Left ventricle myocardium inferior (tissue), 1 donor: ENCODE results near the gene KIAA2012. TPM values are rescaled to one million over a fixed set of nuclear protein-coding genes. Genes with fewer than 3 reads are reported as not detected.

ENCODE experiments used
- DNase-seq: peaks from one replicate; pipeline ENCODE4 v3.0.0-alpha.2; 2020
- H3K27ac ChIP-seq: fragments of 200-600 bp; replicated peaks from 2 replicates; pipeline ENCODE4 v1.8.0; 2021
- H3K27me3 ChIP-seq: fragments of 200-600 bp; 2 replicates; pipeline ENCODE4 v1.8.0; 2021; ENCODE audit warnings: low read depth
- H3K36me3 ChIP-seq: fragments of 200-600 bp; 2 replicates; pipeline ENCODE4 v1.8.0; 2021
- H3K4me1 ChIP-seq: fragments of 200-600 bp; 2 replicates; pipeline ENCODE4 v1.8.0; 2021
- H3K4me3 ChIP-seq: fragments of 200-600 bp; 2 replicates; pipeline ENCODE4 v1.8.0; 2021; ENCODE audit warnings: mild to moderate bottlenecking, moderate library complexity
- H3K9me3 ChIP-seq: fragments of 200-600 bp; replicated peaks from 2 replicates; pipeline ENCODE4 v1.8.0; 2021
- intact Hi-C: fragments of 100-400 bp; cut with micrococcal nuclease; formaldehyde crosslinking; loops from one replicate; pipeline ENCODE4 v1.11.0; 2022
- total RNA-seq: library from RNA; stranded (reverse); fragmentation: NEBNext Ultra II Directional; extraction: Animal tissue kit (Norgen Biotek cat#: 25700); gene quantifications from one replicate; pipeline ENCODE4 v1.2.1, GENCODE V29; 2021
- TF ChIP-seq, protein P1 (sequence below): fragments of 200-600 bp; IDR thresholded peaks from 2 replicates; pipeline ENCODE4 v1.8.0; 2021; ENCODE audit warnings: antibody characterized with exemption, mild to moderate bottlenecking, borderline replicate concordance
- donor health status: DM: no; HTN: yes; CAD: no; lungs with severe emphysema.

Gene KIAA2012
- total RNA-seq, 1 donor from 2014 or later = not detected

DNA sequence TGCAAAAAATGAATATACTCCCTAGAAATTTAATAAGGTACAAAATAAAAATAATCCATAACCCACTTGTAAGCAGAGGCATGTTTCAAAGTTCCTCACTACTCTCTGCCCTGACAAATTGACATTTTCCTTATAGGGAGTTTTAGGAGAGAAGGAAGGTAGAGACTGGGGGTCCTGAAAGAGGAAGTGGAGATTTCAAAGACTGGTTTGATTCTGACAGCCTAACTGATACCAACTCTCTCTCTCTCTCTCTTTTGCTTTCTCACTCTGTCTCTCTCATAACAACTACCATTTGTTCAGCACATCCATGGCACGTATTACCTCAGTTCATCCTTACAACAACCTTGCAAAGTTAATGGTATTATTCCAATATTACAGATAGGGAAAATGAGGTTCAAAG lies 20.8 kb upstream of the KIAA2012 start:
- DNase-seq = no peak
- TF ChIP-seq, protein P1, sequence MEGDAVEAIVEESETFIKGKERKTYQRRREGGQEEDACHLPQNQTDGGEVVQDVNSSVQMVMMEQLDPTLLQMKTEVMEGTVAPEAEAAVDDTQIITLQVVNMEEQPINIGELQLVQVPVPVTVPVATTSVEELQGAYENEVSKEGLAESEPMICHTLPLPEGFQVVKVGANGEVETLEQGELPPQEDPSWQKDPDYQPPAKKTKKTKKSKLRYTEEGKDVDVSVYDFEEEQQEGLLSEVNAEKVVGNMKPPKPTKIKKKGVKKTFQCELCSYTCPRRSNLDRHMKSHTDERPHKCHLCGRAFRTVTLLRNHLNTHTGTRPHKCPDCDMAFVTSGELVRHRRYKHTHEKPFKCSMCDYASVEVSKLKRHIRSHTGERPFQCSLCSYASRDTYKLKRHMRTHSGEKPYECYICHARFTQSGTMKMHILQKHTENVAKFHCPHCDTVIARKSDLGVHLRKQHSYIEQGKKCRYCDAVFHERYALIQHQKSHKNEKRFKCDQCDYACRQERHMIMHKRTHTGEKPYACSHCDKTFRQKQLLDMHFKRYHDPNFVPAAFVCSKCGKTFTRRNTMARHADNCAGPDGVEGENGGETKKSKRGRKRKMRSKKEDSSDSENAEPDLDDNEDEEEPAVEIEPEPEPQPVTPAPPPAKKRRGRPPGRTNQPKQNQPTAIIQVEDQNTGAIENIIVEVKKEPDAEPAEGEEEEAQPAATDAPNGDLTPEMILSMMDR = no peak
- intact Hi-C loops = loop anchor here (10.0 kb wide), 1 partner anchor 187 kb away; no protein-coding TSS in a partner anchor
- H3K27ac ChIP-seq = no peak overlapping the region
- no peaks in the 10 kb centered on the region for H3K9me3 ChIP-seq
- peaks cover 19% of the 10 kb centered on the region for H3K4me1 ChIP-seq
- H3K27me3 ChIP-seq = peaks cover 35% of the 10 kb centered on the region
- H3K4me3 ChIP-seq = no peak overlapping the region
- no peaks in the 10 kb centered on the region for H3K36me3 ChIP-seq

DNA sequence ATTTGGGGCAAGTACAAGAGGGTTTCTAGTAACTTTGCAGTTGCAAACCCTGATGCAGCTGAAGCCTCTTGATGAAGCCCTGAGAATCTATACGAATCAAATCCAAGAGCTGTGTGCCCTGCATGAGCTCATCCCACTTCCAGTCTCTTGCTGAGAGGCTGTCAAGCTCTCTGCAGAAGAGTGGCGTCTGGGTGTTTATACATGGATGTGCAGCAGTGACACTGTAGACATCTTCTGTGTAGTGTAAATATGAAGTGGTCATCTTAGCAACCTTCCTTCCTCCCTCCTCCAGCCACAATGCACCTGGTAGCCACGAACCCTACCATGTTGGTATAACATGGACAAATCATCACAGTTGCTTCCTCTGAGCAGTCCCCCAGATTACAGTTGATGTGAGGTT lies 18.4 kb upstream of the KIAA2012 start:
- no peak for DNase-seq
- H3K9me3 ChIP-seq = no peaks in the 10 kb centered on the region
- peaks cover 16% of the 10 kb centered on the region for H3K4me1 ChIP-seq
- no peak overlapping the region for H3K27ac ChIP-seq
- TF ChIP-seq, protein P1 = no peak
- H3K36me3 ChIP-seq = no peaks in the 10 kb centered on the region
- intact Hi-C loops = loop anchor here (10.0 kb wide), 1 partner anchor 190 kb away; no protein-coding TSS in a partner anchor
- peaks cover 39% of the 10 kb centered on the region for H3K27me3 ChIP-seq
- H3K4me3 ChIP-seq = no peak overlapping the region

DNA sequence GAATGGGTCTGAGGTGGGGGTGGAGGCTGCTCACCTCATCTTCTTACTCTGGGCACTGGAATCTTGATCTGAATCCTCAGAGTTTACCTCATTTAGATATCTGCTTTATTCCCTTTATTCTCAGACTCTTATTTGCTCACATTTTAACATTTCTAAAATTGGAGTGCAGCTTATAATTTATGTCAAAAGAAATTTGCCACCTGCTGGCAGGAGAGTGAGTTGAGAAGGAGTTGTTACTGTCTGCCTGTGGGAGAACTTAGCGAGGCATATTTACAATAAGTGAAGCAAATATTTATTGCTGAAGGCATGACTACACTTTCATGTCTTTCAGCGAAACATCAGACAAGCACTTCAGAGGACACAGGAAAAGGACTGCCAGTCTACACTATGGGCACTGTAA lies 16.4 kb upstream of the KIAA2012 start:
- intact Hi-C loops = loop anchor here (10.0 kb wide), 1 partner anchor 192 kb away; no protein-coding TSS in a partner anchor
- H3K4me3 ChIP-seq = no peak overlapping the region

DNA sequence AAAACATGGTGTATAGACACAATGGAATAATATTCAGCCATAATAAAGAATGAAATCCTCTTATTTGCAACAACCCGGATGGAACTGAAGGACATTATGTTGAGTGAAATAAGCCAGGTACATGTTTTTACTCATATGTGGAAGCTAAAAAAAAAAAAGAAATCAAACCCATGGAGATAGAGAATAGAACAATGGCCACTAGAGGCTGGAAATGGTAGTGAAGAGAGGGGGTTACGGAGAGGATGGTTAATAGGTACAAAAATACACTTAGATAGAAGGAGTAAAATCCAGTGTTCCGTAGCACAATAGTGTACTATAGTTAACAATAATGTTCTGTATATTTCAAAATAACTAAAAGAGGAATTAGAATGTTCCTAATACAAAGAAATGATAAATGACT lies 12.8 kb upstream of the KIAA2012 start:
- H3K4me1 ChIP-seq = peaks cover 14% of the 10 kb centered on the region
- H3K4me3 ChIP-seq = no peak overlapping the region
- DNase-seq = no peak
- intact Hi-C loops = no loop called here
- no peaks in the 10 kb centered on the region for H3K9me3 ChIP-seq
- no peak overlapping the region for H3K27ac ChIP-seq
- H3K27me3 ChIP-seq = peaks cover 24% of the 10 kb centered on the region
- TF ChIP-seq, protein P1 = peak; percentile 41
- H3K36me3 ChIP-seq = no peaks in the 10 kb centered on the region

More for the DNA sequence above, 16.4 kb upstream of the KIAA2012 start:
- TF ChIP-seq, protein P1 = peak; percentile 49
- Histone ChIP-seq H3K27me3 (peaks cover 39% of the 10 kb centered on the region), H3K27ac (no peak overlapping the region), H3K4me1 (peaks cover 6% of the 10 kb centered on the region), H3K36me3 (no peaks in the 10 kb centered on the region), H3K9me3 (no peaks in the 10 kb centered on the region)
- DNase-seq = no peak

DNA sequence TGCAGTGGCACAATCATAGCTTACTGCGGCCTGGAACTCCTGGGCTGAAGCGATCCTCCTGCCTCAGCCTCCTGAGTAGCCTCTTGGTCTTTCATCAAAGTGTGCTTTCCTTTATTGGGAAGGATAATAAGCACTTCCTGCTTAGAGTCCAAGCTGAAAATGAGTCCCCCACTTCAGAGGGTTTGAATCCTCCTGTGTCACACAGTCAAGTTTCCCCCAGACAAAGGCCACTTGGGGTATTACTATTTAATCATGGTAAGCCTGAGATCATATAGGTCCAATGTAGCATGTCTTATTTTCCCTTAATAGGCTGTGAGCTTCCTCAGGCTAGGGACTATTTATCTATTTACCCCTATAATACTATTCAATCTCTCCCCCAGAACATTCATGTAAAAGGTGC lies 11.4 kb upstream of the KIAA2012 start:
- Histone ChIP-seq H3K36me3 (no peaks in the 10 kb centered on the region), H3K4me1 (peaks cover 14% of the 10 kb centered on the region), H3K9me3 (no peaks in the 10 kb centered on the region), H3K4me3 (no peak overlapping the region), H3K27me3 (peaks cover 9% of the 10 kb centered on the region), H3K27ac (no peak overlapping the region)
- no peak for DNase-seq
- intact Hi-C loops = no loop called here
- TF ChIP-seq, protein P1 = no peak
